Ishikawa (cell line): ENCODE results near the gene CDH13.

Experiments used
- CEBPB ChIP-seq: IDR thresholded peaks from 2 replicates; pipeline ENCODE4 v1.6.1; 2012
- CREB1 ChIP-seq: IDR thresholded peaks from 2 replicates; pipeline ENCODE4 v1.6.1; 2012; ENCODE audit warnings: low read depth
- EGR1 ChIP-seq: IDR thresholded peaks from 2 replicates; pipeline ENCODE4 v1.6.1; 2012
- EP300 ChIP-seq: IDR thresholded peaks from 2 replicates; pipeline ENCODE4 v1.6.1; 2012; ENCODE audit warnings: borderline replicate concordance
- FOXM1 ChIP-seq: IDR thresholded peaks from 2 replicates; pipeline ENCODE4 v1.6.1; 2012; ENCODE audit warnings: low read depth, borderline replicate concordance
- NFIC ChIP-seq: IDR thresholded peaks from 2 replicates; pipeline ENCODE4 v1.6.1; 2012
- RAD21 ChIP-seq: IDR thresholded peaks from 2 replicates; pipeline ENCODE4 v1.6.1; 2012; ENCODE audit warnings: low read depth
- TAF1 ChIP-seq: IDR thresholded peaks from 2 replicates; pipeline ENCODE4 v1.6.1; 2012; ENCODE audit warnings: low read depth, mild to moderate bottlenecking
- TCF12 ChIP-seq: IDR thresholded peaks from 2 replicates; pipeline ENCODE4 v1.6.1; 2012; ENCODE audit warnings: low read depth
- TEAD4 ChIP-seq: IDR thresholded peaks from 2 replicates; pipeline ENCODE4 v1.6.1; 2012
- YY1 ChIP-seq: IDR thresholded peaks from 2 replicates; pipeline ENCODE4 v1.6.1; 2012; ENCODE audit warnings: low read depth
- ZBTB7A ChIP-seq: IDR thresholded peaks from 2 replicates; pipeline ENCODE4 v1.6.1; 2012; ENCODE audit warnings: low read depth
- TF ChIP-seq, protein P1 (sequence below): IDR thresholded peaks from 2 replicates; pipeline ENCODE4 v1.6.1; 2012; ENCODE audit warnings: low read depth, mild to moderate bottlenecking
- TF ChIP-seq, protein P2 (sequence below): IDR thresholded peaks from 2 replicates; pipeline ENCODE4 v1.6.1; 2012
- TF ChIP-seq, protein P3 (sequence below): IDR thresholded peaks from 2 replicates; pipeline ENCODE4 v1.6.1; 2012

CDH13 gene

DNA sequence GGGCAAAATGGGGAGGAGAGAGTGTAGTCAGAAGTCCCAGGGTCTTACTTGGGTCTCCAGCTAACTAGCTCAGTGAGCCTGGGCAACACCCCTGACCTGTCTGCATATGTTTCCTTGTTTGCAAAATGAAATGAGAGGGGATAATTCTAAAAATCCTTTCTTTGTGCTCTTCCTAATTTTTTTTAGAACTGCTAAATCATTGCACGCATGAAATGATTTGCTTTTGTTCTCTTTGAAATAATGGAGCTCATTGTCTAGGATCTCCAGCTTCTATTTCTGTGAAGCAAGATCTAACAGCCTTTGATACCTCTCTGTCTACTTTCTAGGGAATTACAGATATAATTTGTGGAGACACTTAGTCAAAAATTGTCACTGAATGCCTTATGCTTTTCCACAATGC is 181.3 kb downstream of the CDH13 start:
- TF ChIP-seq CREB1: no peak
- TF ChIP-seq EGR1: no peak
- TF ChIP-seq, protein P1, sequence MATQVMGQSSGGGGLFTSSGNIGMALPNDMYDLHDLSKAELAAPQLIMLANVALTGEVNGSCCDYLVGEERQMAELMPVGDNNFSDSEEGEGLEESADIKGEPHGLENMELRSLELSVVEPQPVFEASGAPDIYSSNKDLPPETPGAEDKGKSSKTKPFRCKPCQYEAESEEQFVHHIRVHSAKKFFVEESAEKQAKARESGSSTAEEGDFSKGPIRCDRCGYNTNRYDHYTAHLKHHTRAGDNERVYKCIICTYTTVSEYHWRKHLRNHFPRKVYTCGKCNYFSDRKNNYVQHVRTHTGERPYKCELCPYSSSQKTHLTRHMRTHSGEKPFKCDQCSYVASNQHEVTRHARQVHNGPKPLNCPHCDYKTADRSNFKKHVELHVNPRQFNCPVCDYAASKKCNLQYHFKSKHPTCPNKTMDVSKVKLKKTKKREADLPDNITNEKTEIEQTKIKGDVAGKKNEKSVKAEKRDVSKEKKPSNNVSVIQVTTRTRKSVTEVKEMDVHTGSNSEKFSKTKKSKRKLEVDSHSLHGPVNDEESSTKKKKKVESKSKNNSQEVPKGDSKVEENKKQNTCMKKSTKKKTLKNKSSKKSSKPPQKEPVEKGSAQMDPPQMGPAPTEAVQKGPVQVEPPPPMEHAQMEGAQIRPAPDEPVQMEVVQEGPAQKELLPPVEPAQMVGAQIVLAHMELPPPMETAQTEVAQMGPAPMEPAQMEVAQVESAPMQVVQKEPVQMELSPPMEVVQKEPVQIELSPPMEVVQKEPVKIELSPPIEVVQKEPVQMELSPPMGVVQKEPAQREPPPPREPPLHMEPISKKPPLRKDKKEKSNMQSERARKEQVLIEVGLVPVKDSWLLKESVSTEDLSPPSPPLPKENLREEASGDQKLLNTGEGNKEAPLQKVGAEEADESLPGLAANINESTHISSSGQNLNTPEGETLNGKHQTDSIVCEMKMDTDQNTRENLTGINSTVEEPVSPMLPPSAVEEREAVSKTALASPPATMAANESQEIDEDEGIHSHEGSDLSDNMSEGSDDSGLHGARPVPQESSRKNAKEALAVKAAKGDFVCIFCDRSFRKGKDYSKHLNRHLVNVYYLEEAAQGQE: no peak
- no peak for TF ChIP-seq TCF12
- no peak for TF ChIP-seq CEBPB
- TF ChIP-seq ZBTB7A: no peak
- no peak for TF ChIP-seq NFIC
- no peak for TF ChIP-seq TAF1
- TF ChIP-seq, protein P2, sequence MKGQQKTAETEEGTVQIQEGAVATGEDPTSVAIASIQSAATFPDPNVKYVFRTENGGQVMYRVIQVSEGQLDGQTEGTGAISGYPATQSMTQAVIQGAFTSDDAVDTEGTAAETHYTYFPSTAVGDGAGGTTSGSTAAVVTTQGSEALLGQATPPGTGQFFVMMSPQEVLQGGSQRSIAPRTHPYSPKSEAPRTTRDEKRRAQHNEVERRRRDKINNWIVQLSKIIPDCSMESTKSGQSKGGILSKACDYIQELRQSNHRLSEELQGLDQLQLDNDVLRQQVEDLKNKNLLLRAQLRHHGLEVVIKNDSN: no peak
- no peak for TF ChIP-seq YY1
- TF ChIP-seq, protein P3, sequence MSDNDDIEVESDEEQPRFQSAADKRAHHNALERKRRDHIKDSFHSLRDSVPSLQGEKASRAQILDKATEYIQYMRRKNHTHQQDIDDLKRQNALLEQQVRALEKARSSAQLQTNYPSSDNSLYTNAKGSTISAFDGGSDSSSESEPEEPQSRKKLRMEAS: no peak

DNA sequence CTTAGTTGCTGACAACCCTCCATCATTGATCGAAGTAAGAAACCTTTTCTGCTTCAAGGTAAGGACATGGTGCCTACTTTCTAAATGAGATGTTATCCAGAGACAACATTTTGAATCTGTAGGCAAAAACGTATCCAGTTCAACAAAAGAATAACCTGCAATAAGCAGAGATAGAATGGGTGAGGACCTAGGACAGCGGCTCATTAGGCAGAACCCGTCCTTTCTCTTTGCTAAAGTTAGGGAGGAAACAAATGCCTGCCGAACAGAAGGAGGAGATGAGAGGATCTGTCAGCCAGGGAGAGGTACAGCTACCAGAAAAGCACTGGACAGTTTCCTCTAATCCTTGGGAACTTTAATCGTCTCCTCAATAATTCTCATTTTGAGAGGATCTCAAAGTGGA is 183.3 kb downstream of the CDH13 start:
- TF ChIP-seq, protein P3: no peak
- TF ChIP-seq, protein P2: no peak
- TF ChIP-seq TCF12 (no peak), EGR1 (no peak), ZBTB7A (no peak), CREB1 (no peak), CEBPB (no peak), FOXM1 (no peak), EP300 (no peak), RAD21 (no peak), TAF1 (no peak), YY1 (no peak), TEAD4 (no peak), NFIC (no peak)
- TF ChIP-seq, protein P1: no peak; the same call in 1 of the 2 replicates

DNA sequence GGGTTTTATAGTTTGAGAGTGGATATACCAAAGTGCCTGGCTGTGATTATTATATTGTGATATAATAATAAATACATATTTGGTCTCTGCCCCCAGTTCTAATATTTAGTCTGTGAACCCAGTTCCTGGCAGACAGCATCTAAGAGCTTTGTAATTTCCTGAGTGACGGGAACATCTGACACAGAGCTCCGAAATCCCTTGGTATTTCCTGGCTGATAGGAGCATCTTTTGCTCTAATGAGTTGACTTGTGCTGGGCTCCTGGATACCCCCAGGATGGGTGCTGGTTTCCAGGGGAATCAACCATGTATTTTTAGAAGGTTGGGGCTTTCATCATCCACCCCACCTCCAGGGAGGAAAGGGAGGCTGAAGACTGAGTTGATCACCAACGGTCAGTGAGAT is 187.3 kb downstream of the CDH13 start:
- TF ChIP-seq YY1: no peak
- TF ChIP-seq, protein P1: no peak
- no peak for TF ChIP-seq ZBTB7A
- TF ChIP-seq TCF12: no peak
- TF ChIP-seq EGR1: no peak
- TF ChIP-seq TEAD4: no peak
- no peak for TF ChIP-seq TAF1
- no peak for TF ChIP-seq CREB1
- no peak for TF ChIP-seq CEBPB
- TF ChIP-seq RAD21: no peak
- TF ChIP-seq FOXM1: no peak
- TF ChIP-seq, protein P3: no peak
- TF ChIP-seq, protein P2: no peak
- TF ChIP-seq NFIC: no peak

DNA sequence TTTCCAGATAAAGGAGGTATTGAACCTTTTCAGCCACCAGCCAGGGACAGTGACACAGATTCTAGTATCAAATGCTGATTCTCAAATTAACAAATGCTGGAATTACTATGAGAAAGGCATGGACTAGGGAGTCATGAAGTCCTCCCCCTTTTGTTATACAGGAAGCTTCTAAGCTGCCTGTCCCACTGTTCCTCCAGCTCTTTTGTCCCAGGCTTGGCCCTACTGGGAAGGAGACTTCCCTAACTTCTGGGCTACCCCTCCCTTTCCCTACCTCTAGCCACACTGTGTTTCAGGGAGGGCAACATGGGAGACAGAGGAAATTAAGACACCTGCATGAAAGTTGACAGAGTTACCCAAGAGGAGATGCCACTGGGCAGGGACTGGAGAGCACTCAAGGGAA is 192.5 kb downstream of the CDH13 start:
- TF ChIP-seq FOXM1: no peak
- no peak for TF ChIP-seq RAD21
- no peak for TF ChIP-seq EP300
- no peak for TF ChIP-seq ZBTB7A
- TF ChIP-seq NFIC: no peak
- TF ChIP-seq CREB1: no peak
